Putamen (tissue), 1 donor: ENCODE results near the gene DKK1.

Experiments used
- DNase-seq: peaks from one replicate; pipeline ENCODE4 v3.0.0-alpha.2; 2016; ENCODE audit warnings: low spot score

Gene DKK1

GRCh38 chr10:52313933-52314821, at the start of gene DKK1:
Gene DKK1, plus strand, starts transcription at chr10:52314281. Its CDS starts 154 bp downstream, at chr10:52314435.
- peak; percentile 15 for DNase-seq

GRCh38 chr10:52265131-52265926, 48.8 kb upstream of the DKK1 start:
- no peak for DNase-seq

- DNase-seq: no peak
Observed at GRCh38 chr10:52266858-52267257, 47.2 kb upstream of the DKK1 start.

- DNase-seq: no peak
Observed at GRCh38 chr10:52268790-52269189, 45.3 kb upstream of the DKK1 start.

GRCh38 chr10:52269233-52269632, 44.8 kb upstream of the DKK1 start:
- no peak for DNase-seq

- no peak for DNase-seq
Observed at GRCh38 chr10:52276163-52276562, 37.9 kb upstream of the DKK1 start.

GRCh38 chr10:52276986-52277385, 37.1 kb upstream of the DKK1 start:
- no peak for DNase-seq

- no peak for DNase-seq
Observed at GRCh38 chr10:52279546-52279945, 34.5 kb upstream of the DKK1 start.

GRCh38 chr10:52280051-52280450, 34.0 kb upstream of the DKK1 start:
- DNase-seq: no peak

GRCh38 chr10:52283174-52283573, 30.9 kb upstream of the DKK1 start:
- no peak for DNase-seq

GRCh38 chr10:52284416-52285013, 29.6 kb upstream of the DKK1 start:
- no peak for DNase-seq

GRCh38 chr10:52287866-52288265, 26.2 kb upstream of the DKK1 start:
- no peak for DNase-seq

- no peak for DNase-seq
Observed at GRCh38 chr10:52297747-52298146, 16.3 kb upstream of the DKK1 start.

GRCh38 chr10:52300599-52301277, 13.3 kb upstream of the DKK1 start:
- no peak for DNase-seq

GRCh38 chr10:52308251-52309031, 5.6 kb upstream of the DKK1 start:
- DNase-seq: peak; percentile 52

GRCh38 chr10:52312942-52313255, 1.2 kb upstream of the DKK1 start:
- DNase-seq: no peak

- no peak for DNase-seq
Observed at GRCh38 chr10:52313256-52313932, 687 bp upstream of the DKK1 start.

GRCh38 chr10:52314822-52315552, 906 bp downstream of the DKK1 start:
- DNase-seq: no peak

GRCh38 chr10:52316001-52316400, 1.9 kb downstream of the DKK1 start:
- DNase-seq: no peak

GRCh38 chr10:52316500-52316899, 2.4 kb downstream of the DKK1 start:
- no peak for DNase-seq
